ENCODE results near the gene OR6K3.
"Not testable (repeated sequence)": the region's sequence is repeated elsewhere in the genome, so short reads cannot be mapped to it uniquely, and the experiment has no call there.

OR6K3 gene, protein sequence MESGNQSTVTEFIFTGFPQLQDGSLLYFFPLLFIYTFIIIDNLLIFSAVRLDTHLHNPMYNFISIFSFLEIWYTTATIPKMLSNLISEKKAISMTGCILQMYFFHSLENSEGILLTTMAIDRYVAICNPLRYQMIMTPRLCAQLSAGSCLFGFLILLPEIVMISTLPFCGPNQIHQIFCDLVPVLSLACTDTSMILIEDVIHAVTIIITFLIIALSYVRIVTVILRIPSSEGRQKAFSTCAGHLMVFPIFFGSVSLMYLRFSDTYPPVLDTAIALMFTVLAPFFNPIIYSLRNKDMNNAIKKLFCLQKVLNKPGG

DNA sequence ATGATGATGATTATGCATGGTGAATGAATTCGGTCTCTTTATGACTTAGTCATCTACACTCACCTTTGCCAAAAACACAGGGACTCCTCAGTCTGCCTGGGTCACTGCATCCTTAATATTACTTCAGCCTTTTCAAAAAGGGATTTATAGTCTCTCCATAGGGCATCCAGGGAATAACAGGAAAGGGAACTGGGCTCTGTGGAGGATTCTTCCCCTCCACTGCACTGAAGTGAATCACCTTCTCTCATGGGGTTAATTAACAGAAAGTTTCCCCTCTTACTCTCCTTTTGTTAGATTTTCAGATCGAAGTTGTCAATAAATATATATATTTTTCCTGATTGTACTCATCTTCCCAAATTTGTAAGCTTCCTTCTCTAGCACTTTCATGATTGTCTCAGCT is at the start of gene OR6K3:
OR6K3 (minus strand) TSS at position 101 of the 400 bp plus-strand sequence. CDS start 2,605 bp downstream, outside the sequence.
- DNase-seq (ENCODE audit: low read depth): no peak

DNA sequence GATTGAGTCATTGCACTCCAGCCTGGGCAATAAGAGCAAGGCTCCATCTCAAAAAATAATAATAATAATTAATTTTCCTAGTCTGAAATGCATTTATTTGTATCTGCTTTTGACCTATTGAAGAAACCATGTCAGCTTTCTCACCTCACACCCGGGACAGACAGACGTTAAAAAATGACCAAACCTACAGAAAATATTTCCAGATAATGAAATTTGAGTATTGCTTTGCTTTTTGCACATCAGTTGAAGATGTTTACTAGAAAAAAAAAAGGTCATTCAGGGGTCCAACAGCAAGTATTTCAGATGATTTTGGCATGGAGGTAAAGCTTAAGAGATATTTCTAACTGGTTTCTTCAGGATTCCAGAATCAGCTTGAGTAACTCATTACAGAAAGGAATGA is 33.9 kb upstream of the OR6K3 start, which contains the start of gene OR6K6:
OR6K6 (plus strand) TSS at position 301 of the 400 bp plus-strand sequence. CDS start 168 bp downstream, outside the sequence.
- DNase-seq (ENCODE audit: low read depth): no peak

DNA sequence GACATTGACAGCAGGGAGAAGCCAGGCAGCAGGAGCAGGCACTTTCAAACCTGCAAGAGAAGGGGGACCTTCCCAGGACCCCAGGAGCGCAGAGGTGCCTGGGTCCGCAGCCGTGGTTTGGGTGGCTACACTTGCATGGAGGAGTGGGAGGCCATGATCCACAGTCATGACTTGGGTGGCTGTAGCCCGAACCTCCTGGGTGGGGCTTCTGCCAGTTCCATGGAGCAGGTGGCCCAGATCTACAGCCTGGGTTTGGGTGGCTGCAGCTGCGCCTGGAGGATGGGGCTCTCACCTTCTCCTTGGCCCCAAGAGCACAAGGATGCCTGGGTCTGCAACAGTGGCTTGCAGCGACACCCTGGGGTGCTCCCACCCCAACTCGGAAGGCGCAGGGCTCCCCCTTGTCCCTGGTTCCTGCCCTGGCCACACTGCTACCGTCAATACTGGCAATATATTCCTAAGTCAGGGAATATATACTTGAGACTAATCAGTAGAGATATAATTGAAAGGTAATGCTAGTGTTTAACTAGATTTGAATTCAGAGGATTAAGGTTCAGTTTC is 31.7 kb upstream of the OR6K3 start:
- DNase-seq (ENCODE audit: low read depth): no peak

DNA sequence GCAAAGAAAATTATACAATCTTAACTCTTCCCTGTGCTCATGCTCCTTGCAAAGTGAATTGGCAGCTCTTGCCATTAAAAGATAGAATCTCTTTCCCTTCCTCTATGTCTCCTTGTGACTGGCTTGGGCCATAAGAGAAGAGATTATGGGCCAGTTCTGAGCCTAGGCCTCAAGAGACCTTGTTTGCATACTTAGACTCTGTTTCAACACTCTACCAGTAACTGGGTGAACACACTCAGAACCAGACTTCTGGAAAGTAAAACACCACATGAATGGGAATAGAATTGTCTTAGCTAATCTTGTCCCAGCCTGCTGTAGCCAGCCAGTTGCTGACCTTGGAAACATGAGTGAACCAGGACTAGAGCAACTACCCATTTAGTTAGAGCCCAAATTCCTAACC is 15.3 kb upstream of the OR6K3 start:
- no peak for DNase-seq (ENCODE audit: low read depth)

DNA sequence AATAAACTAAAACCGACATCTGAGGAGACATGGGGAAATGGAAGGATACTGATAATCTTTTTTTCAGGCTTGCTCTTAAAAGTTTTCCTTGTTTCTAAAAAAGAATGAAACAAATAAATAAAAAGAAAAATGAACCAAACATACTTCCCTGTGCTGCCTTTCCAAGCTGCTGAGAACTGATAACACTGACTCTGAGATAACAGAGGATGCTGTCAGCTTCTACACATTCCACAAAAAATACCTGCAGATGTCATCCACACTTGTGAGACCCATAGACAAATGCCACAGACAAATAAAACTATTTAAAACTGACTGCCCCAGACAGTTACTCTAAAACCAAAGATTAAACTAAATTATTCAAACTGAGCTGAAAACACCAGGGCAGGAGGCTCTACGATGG is 12.0 kb upstream of the OR6K3 start:
- DNase-seq (ENCODE audit: low read depth): no peak

DNA sequence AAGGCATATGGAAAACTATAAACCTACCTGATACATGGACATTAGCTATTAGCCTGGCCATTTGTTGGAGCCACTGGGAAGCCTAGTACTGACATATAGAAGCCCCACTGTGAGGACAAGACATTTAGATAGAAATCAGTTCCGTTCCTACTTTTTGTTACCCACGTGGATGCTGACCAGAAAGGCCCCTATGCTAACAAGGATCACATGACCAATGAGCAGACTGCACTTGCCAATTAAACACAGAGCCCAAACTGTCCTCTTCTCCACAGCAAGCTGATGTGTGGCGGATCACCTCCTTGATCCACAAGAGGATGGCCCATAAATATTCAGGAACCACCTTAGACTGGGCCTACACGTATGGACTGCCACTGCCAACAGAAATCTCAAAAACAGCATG is 11.2 kb upstream of the OR6K3 start:
- DNase-seq (ENCODE audit: low read depth): no peak

DNA sequence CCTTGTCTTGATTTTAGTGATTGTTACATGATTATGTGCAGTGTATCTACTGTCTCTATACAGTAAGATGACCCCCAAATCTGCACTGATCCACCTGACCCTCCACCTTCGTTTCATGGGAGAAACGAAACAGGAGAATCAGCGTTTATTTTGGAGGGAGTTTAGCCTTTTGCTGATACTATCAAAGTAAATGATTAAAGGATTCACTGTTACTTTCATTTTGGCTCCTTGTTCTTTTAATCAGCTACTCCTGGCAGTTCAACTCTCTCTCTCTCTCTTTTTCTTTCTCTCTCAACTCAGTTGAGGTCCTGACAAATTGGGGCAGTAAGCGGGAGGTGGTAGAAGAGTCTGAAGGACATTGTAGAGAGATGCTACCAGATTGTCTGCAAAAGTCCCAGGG is 9.9 kb upstream of the OR6K3 start:
- DNase-seq (ENCODE audit: low read depth): no peak

DNA sequence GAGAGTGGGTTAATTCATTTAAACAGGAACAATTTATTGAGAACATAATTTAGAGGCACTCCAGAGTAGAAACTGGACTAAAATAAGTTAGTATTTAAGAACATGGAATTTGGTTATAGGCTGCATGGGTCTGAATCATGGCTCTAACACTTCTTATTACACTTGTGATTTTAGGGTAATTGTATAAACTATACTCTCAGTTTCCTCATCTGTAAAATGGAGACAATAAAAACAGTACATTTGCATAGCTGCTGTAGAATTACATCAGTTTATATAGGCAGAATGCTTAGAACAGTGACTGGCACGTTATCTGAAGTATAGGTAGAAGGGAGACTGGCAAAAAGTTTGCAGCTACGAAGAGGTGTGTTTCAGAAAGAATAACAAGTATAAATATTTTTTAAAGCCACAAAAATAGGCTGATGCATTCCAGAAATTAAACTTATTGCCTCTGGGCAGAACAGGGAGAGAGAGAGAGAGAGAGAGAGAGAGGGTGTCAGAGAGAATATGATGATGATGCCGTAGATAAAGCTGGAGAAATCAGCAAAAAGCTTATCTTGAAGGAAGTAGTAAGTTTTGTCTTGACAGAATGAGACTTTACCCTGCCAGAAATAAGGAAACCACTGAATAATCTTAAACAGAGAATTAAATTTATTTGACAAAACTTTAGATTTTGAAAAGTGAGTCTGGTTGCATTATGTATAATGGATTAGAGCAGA is 8.1 kb upstream of the OR6K3 start:
- no peak for DNase-seq (ENCODE audit: low read depth)

DNA sequence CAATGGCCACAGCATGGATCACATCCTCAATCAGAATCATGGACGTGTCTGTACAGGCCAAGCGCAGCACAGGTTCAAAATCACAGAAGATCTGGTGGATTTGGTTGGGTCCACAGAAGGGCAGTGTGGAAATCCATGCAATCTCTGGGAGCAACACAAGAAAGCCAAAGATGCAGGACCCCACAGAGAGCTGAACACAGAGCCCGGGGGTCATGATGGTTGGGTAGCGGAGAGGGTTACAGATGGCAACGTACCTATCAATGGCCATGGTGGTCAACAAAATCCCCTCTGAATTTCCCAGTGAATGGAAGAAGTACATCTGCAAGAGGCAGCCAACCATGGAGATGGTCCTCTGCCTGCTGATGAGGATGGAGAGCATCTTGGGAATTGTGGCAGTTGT is 3.9 kb upstream of the OR6K3 start:
- DNase-seq (ENCODE audit: low read depth): no peak

DNA sequence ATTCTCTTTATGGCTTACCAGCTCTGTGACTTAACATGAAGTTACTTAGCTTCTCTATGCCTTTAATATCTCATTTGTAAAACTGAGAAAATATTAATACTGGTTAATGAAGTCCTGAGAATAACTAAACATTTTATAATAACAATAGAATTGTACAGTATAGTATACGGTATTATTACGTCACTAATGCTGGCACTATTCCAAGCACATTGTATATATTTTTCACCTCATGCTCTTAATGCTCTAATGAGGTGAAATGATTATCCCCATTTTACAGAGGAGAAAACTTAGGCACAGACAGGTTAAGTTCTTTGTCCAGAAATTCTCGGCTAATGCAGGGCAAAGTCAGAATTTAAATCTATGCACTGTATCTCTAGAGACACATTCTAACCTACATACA is 856 bp downstream of the OR6K3 start:
- DNase-seq (ENCODE audit: low read depth): no peak

DNA sequence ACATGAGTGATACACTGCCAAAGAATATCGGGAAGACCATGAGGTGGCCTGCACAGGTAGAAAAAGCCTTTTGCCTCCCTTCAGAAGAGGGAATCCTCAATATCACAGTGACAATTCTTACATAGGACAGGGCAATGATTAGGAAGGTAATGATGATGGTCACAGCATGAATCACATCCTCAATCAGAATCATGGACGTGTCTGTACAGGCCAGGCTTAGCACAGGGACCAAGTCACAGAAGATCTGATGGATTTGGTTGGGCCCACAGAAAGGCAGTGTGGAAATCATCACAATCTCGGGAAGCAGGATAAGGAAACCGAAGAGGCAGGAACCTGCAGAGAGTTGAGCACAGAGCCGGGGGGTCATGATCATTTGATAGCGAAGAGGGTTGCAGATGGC is 3.2 kb downstream of the OR6K3 start:
- no peak for DNase-seq (ENCODE audit: low read depth)

DNA sequence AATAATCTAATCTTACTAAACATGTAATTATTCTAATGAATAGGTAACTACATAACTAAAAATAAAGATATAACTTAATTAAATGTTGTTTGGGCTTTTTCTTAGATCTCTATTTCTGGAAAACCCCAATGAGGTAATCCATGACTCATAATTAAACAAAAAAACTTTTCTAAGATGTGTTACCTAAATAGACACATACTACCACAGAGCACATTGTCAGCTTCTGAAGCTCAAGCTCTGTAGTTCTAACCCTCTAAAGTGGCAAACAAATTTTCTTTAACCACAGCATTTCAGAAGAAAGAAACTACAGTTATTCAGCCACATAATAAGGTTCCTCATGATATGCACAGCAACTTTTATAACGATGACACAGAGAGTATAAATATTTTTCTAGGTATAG is 4.2 kb downstream of the OR6K3 start:
- no peak for DNase-seq (ENCODE audit: low read depth)

DNA sequence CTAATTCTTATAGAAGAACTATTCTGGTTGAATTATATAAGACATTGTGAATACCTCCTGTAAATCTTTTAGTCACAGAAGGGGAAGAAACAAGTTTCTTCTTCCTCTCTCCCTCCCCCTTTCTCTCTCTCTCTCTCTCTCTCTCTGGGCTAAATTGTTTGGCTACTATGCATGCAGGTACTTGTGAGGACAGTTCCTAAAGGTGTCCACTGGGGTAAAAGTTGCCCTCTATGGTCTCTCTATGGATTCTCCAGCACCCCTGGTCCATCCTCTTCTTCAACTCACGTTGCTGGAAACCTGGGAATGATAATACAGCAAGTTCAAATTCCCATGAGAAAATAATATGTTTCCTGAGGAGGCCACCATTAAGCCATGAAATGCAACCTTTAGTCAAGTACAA is 5.8 kb downstream of the OR6K3 start:
- no peak for DNase-seq (ENCODE audit: low read depth)

DNA sequence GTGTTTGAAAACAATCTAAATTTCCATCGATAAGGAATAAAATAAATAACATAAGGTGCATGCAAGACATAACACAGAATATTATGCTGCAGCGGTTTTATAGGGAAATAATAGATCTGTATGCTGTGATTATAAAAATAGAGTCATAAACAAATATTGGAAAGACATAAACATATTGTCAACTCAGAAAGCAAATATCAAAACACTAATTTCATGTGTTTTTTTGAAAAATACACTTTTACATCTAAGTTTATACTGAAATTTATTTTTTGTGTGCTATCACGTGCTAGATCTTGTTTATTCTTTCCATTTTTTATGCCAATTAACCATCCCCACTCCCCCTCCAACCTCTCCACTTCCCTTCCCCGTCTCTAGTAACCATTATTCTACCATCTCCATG is 9.4 kb downstream of the OR6K3 start:
- DNase-seq (ENCODE audit: low read depth): no peak

DNA sequence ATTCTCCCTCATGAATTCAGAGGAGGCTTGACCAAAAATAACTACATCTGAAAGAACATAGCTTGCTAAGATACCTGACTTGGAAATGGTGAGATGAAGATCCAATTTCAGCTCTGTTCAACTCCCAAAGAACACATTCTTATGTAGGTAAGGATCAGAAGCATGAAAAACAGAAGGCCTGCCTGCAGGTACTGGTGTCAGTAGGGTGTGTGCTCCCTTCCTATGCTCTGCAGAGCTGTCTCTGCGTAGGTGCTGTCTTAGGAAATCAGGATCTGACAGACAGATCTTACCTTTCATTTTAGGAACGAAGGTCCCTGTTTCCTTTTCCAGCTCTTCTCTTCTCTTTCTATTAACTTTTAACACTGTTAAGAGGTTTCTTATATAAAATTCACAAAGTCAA is 14.4 kb downstream of the OR6K3 start:
- no peak for DNase-seq (ENCODE audit: low read depth)

DNA sequence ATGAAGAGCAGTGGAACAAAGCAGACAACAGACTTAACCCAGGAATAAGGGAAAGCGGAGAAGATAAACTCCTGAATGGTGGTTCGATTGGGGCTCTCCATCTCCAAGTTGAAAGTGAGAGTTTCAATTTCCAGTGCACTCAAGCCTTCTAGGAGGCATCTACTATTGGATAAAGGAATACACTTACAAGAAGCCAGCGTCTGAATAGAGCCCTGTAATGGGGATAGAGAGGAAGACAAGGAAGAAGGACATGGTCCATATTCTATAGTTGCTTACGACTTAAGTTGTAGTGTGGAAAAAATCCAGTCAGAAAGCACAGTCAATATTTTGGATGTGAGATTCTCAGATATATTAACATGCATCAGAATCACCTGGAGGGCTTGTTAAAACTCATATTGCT is 20.0 kb downstream of the OR6K3 start, which contains the start of gene OR6K2:
OR6K2 (minus strand) TSS at position 101 of the 400 bp plus-strand sequence; CDS start at position 101, 0 bp downstream.
- DNase-seq (ENCODE audit: low read depth): no peak

DNA sequence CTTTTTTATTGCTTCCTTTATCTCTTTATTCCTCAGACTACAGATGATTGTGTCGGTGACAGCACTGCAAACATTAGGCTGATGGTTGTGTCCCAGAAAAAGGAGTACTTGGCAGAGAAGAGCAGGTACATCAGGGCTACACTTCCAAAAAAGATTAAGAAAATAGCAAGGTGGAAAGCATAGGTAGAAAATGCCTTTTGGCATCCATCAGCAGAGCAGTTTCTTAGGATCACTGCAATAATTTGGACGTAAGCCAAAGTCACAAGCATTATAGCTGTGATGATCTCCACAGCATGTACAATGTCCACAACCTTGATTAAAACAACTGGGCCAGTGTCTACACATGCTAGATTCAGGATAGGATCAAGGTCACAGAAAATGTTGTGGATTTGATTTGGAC is 25.9 kb downstream of the OR6K3 start:
- no peak for DNase-seq (ENCODE audit: low read depth)

DNA sequence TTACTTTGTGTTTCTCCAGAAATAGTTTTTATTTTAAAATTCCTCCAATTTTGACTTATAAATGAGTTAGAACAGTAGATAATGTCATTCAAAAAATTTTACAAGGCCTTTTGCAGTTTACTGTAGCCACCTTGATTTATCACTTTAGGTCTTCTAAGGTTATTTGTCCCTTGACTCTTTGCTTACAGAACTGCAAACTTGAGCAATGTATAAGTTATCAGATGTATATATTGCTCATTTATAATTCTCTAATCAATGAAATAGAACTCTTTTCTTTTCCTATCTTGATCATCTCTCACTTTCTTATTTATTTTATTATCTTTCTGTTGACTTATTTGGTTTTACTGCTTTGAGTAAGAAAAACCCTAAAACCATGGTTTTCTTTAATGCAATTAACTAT is 28.2 kb downstream of the OR6K3 start:
- DNase-seq (ENCODE audit: low read depth): no peak

DNA sequence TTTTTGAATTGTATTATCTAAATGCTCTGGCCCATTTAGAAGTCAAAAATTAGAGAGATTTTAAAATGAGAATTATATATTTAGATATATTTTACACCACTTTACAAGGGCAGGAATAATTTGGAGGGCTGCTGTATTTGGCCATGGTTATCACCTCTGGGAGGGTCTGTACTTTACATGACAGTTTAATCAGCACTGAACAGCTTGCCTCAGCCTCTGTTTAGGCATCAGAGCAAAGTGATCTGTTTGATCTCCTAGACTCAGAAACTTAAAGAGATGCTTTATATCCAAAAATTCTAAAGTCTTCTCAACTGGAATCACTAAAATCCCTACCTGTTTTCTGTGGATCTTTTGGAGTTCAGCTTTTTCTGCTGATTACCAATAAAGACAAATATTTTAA is 28.6 kb downstream of the OR6K3 start:
- DNase-seq (ENCODE audit: low read depth): no peak

DNA sequence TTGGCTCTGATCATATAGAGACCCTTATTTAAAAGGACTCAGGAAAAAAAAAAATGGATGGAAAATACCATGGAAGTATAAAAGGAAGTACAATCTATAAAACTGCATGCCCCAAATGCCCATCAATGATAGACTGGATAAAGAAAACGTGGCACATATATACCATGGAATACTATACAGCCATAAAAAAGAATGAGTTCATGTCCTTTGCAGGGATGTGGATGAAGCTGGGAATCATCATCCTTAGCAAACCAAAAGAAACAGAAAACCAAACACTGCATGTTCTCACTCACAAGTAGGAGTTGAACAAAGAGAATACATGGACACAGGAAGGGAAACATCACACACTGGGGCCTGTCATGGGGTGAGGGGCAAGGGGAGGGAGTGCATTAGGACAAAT is 29.4 kb downstream of the OR6K3 start:
- not testable (repeated sequence) for DNase-seq (ENCODE audit: low read depth)

DNA sequence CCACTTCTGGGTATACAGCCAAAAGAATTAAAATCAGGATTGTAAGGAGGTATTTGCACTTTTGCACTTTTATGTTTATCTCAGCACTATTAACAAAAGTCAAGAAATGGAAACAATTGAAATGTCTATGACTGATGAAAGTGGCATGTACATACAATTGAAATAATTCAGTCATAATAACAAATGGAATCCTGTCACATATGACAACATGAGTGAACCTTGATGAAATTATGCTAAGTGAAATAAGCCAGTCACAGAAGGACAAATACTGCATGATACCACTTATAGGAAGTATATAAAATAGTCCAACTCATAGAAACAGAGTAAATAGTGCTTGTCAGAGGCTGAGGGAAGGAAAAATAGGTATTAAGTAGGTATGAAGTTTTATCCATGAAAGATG is 30.6 kb downstream of the OR6K3 start:
- no peak for DNase-seq (ENCODE audit: low read depth)

DNA sequence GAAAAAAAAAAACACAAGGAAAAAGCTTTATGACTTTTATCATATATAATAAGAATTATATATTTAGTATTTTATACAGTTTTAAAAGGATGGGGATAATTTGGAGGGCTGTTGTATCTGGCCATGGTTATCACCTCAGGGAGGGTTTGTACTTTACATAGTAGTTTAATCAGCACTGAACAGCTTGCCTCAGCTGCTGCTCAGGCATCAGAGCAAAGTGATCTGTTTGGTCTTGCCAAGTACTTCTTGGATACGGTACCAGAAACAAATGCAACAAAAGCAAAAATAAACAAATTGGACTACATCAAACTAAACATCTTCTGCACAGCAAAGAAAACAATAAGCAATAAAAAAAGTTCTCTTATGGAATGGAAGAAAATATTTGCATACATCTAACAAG is 31.4 kb downstream of the OR6K3 start:
- no peak for DNase-seq (ENCODE audit: low read depth)

DNA sequence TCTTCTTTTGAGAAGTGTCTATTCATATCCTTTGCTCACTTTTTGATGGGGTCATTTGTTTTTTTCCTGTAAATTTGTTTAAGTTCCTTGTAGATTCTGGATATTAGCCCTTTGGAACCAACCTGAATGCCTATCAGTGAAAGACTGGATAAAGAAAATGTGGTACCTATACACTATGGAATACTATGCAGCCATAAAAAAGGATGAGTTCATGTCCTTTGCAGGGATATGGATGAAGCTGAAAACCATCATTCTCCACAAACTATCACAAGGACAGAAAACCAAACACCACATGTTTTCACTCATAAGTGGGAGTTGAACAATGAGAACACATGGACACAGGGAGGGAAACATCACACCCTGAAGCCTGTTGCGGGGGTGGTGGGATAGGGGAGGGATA is 32.2 kb downstream of the OR6K3 start:
- DNase-seq (ENCODE audit: low read depth): not testable (repeated sequence)
